ENCODE results near the gene XAGE1B. TPM values are rescaled to one million over a fixed set of nuclear protein-coding genes. Genes with fewer than 3 reads are reported as not detected.
"Not testable (repeated sequence)": the region's sequence is repeated elsewhere in the genome, so short reads cannot be mapped to it uniquely, and the experiment has no call there.

XAGE1B gene
- 4.5 and 5.7 TPM in 2 replicates for total RNA-seq (2014; rRNA removed; shearing (Covaris generic))

GRCh38 chrX:52516987-52517325, at the start of gene XAGE1B:
XAGE1B (minus strand) TSS chrX:52517063; CDS start chrX:52515527, 1,536 bp downstream.
- DNase-seq (ENCODE audit: low read depth) = not testable (repeated sequence)

- DNase-seq (ENCODE audit: low read depth) = no peak
Observed at GRCh38 chrX:52563105-52563504, 46.2 kb upstream of the XAGE1B start.

GRCh38 chrX:52558140-52558539, 41.3 kb upstream of the XAGE1B start:
- DNase-seq (ENCODE audit: low read depth) = no peak

GRCh38 chrX:52556741-52557140, 39.9 kb upstream of the XAGE1B start:
- no peak for DNase-seq (ENCODE audit: low read depth)

- DNase-seq (ENCODE audit: low read depth) = no peak
Observed at GRCh38 chrX:52553995-52554642, 37.3 kb upstream of the XAGE1B start.

GRCh38 chrX:52548769-52549168, 31.9 kb upstream of the XAGE1B start:
- DNase-seq (ENCODE audit: low read depth) = not testable (repeated sequence)

- no peak for DNase-seq (ENCODE audit: low read depth)
Observed at GRCh38 chrX:52544147-52544840, 27.4 kb upstream of the XAGE1B start.

- no peak for DNase-seq (ENCODE audit: low read depth)
Observed at GRCh38 chrX:52542311-52542710, 25.4 kb upstream of the XAGE1B start.

- DNase-seq (ENCODE audit: low read depth) = not testable (repeated sequence)
Observed at GRCh38 chrX:52541051-52541450, 24.2 kb upstream of the XAGE1B start.

GRCh38 chrX:52516110-52516986, 515 bp downstream of the XAGE1B start:
- not testable (repeated sequence) for DNase-seq (ENCODE audit: low read depth)

GRCh38 chrX:52511126-52511525, 5.7 kb downstream of the XAGE1B start:
- not testable (repeated sequence) for DNase-seq (ENCODE audit: low read depth)

- no peak for DNase-seq (ENCODE audit: low read depth)
Observed at GRCh38 chrX:52509916-52510315, 6.9 kb downstream of the XAGE1B start.

GRCh38 chrX:52507331-52507730, 9.5 kb downstream of the XAGE1B start:
- no peak for DNase-seq (ENCODE audit: low read depth)

GRCh38 chrX:52504551-52504950, 12.3 kb downstream of the XAGE1B start:
- DNase-seq (ENCODE audit: low read depth) = no peak

GRCh38 chrX:52501362-52501761, 15.5 kb downstream of the XAGE1B start:
- not testable (repeated sequence) for DNase-seq (ENCODE audit: low read depth)

- not testable (repeated sequence) for DNase-seq (ENCODE audit: low read depth)
Observed at GRCh38 chrX:52496419-52496772, 20.5 kb downstream of the XAGE1B start.

- DNase-seq (ENCODE audit: low read depth) = not testable (repeated sequence)
Observed at GRCh38 chrX:52495545-52496418, 21.1 kb downstream of the XAGE1B start, which contains the start of gene XAGE1A. XAGE1A (plus strand) TSS chrX:52495808; CDS start chrX:52497362, 1,554 bp downstream.

GRCh38 chrX:52471301-52471700, 45.6 kb downstream of the XAGE1B start:
- not testable (repeated sequence) for DNase-seq (ENCODE audit: low read depth)

Measured in Daoy (cell line).